Measurements from ENCODE around the gene POTEI. TPM values are rescaled to one million over a fixed set of nuclear protein-coding genes. Genes with fewer than 3 reads are reported as not detected.
"Not testable (repeated sequence)": the region's sequence is repeated elsewhere in the genome, so short reads cannot be mapped to it uniquely, and the experiment has no call there.

Gene POTEI
- total and polyA plus RNA-seq, 5 experiments from 2014 or later = not detected

DNA sequence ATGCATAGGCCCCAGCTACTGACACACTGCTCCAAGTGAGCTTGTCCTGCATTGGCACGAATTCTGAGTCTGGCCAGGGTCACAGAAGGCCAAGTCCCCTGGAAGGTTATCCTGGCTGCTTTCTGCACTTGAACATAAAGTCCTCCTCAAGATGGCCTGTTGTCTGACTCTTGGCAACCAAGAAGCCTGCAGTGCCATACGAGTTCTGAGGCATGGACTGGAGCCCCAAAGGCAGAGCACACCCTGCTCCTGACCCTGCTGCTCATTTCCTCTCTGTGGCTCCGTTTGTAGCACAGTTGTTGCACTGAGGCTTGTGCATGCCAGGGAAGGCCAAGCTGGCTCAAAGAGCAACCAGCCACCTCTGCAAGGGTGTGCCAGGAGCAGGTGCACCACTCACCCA is 57.9 kb downstream of the POTEI start:
- H3K27me3 Mint-ChIP-seq, H3K4me3 Mint-ChIP-seq, ATAC-seq, H3K36me3 Mint-ChIP-seq, H3K4me1 Mint-ChIP-seq, POLR2A ChIA-PET, DNase-seq, H3K9me3 Mint-ChIP-seq, H3K27ac Mint-ChIP-seq: not testable (repeated sequence)

DNA sequence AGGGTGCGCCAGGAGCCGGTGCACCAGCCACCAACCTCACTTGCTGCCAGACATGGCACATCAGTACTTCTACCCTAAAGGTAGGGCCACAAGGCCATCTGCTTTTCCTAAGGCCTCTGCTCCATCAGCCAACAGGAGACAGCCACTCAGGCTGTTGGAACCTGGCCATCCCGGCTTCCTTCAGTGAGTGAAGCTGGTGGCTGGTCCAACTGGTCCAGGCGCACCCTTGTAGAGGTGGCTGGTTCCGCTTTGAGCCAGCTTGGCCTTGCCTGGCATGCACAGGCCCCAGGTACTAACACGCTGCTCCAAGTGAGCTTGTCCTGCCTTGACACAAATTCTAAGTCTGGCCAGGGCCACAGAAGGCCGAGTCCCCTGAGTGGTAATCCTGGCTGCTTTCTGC is 58.8 kb downstream of the POTEI start:
- H3K36me3 Mint-ChIP-seq, H3K27me3 Mint-ChIP-seq, H3K4me3 Mint-ChIP-seq, H3K4me1 Mint-ChIP-seq, H3K9me3 Mint-ChIP-seq, H3K27ac Mint-ChIP-seq, POLR2A ChIA-PET, ATAC-seq, DNase-seq: not testable (repeated sequence)

DNA sequence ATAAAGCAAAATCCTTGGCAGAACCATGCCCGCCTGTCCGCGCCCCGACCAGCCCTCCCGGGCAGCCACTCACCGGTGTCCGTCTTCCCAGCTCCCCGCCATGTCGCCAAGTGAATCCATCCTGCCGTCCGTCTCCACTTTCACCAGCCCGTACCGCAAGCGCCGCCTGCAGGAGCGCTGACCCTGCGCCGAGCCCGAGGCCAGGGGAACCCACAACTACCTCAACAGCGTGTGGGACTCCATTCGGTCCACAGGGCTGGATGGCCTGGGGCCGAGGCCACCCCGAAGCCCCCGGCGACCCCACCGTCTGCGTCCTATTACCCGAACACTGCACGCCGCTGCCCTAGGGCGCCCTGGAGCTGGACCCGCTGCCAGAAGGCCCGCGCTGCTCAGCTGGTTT is 81.5 kb downstream of the POTEI start:
- peak in 1 of 2 donors; percentile 23 for ATAC-seq
- Mint-ChIP-seq H3K4me3 (peak overlapping the region; percentile 29 to 65 (median 53)), H3K27me3 (peaks cover 8 to 15% (median 10%) of the 10 kb centered on the region in 5 donors)
- H3K27ac Mint-ChIP-seq, DNase-seq, H3K36me3 Mint-ChIP-seq, H3K9me3 Mint-ChIP-seq, H3K4me1 Mint-ChIP-seq, POLR2A ChIA-PET: not testable (repeated sequence)

DNA sequence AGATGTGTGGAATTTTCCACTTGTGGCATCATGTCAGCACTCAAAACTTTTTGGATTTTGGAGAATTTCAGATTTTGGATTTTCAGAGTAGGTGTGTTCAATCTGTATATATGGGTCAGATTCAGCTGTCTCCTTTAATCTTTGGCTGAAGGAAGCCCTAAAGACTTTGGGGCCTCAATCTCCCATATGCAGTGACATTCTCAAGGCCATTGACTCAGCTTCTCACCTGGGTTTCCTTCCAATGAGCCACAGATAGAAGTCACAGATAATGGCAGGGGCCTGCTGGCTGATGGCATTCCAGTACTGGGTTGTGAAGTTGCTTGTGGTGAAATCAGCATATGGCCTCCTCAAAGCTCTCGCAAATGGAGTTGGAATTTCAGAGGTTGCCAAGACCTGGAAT is 90.3 kb downstream of the POTEI start:
- ATAC-seq, DNase-seq, H3K4me3 Mint-ChIP-seq, H3K27ac Mint-ChIP-seq, H3K36me3 Mint-ChIP-seq, H3K4me1 Mint-ChIP-seq, H3K27me3 Mint-ChIP-seq, H3K9me3 Mint-ChIP-seq, POLR2A ChIA-PET: not testable (repeated sequence)

DNA sequence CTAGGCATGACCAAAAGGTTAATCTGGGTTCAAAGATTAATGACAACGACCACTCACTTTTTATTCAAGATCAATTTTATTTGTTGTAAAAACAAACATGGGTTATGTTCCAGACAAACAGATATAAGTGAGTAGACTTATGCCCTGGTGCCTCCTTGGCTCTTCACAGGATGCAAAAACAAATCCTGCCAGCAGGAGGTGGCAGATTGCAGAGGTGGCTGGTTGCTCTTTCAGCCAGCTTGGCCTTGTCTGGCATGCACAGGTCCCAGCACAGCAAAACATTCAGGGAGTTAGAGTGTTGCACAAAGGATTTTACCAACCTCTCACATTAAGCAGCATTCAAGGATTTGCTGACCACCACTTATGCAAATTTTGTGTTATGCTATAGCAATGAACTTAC is 92.4 kb downstream of the POTEI start:
- H3K9me3 Mint-ChIP-seq, H3K36me3 Mint-ChIP-seq, H3K4me3 Mint-ChIP-seq, ATAC-seq, POLR2A ChIA-PET, H3K27me3 Mint-ChIP-seq, H3K4me1 Mint-ChIP-seq, DNase-seq, H3K27ac Mint-ChIP-seq: not testable (repeated sequence)

Other genes with a start within 250 kb of the POTEI start
- gene IMP4, start 166.4 kb downstream of the POTEI start, total RNA-seq = 10 to 100 TPM; 94.0 to 99.6 TPM
- gene IMP4, start 166.4 kb downstream of the POTEI start, polyA plus RNA-seq = 10 to 100 TPM; 58.4 to 96.7 (median 84.9) TPM
- gene PTPN18, start 153.3 kb downstream of the POTEI start, total RNA-seq = 10 to 100 TPM; 40.5 to 42.8 TPM
- gene PTPN18, start 153.3 kb downstream of the POTEI start, polyA plus RNA-seq = 10 to 100 TPM; 33.7 to 47.5 (median 33.9) TPM
- gene CFC1B, start 11.9 kb upstream of the POTEI start, total RNA-seq = not detected
- not detected for gene CFC1B, start 11.9 kb upstream of the POTEI start, polyA plus RNA-seq
- not detected for gene CFC1, start 90.2 kb upstream of the POTEI start, total RNA-seq
- not detected for gene CFC1, start 90.2 kb upstream of the POTEI start, polyA plus RNA-seq
- not detected for gene POTEJ, start 102.1 kb upstream of the POTEI start, total RNA-seq
- not detected for gene POTEJ, start 102.1 kb upstream of the POTEI start, polyA plus RNA-seq
- not detected for gene GPR148, start 219.7 kb upstream of the POTEI start, total RNA-seq
- not detected for gene GPR148, start 219.7 kb upstream of the POTEI start, polyA plus RNA-seq
- gene AMER3, start 246.2 kb upstream of the POTEI start, total RNA-seq = not detected
- not detected for gene AMER3, start 246.2 kb upstream of the POTEI start, polyA plus RNA-seq

Data from naive thymus-derived CD8-positive, alpha-beta T cell (primary cell).